Measurements from ENCODE around the gene DGKK.

DNA sequence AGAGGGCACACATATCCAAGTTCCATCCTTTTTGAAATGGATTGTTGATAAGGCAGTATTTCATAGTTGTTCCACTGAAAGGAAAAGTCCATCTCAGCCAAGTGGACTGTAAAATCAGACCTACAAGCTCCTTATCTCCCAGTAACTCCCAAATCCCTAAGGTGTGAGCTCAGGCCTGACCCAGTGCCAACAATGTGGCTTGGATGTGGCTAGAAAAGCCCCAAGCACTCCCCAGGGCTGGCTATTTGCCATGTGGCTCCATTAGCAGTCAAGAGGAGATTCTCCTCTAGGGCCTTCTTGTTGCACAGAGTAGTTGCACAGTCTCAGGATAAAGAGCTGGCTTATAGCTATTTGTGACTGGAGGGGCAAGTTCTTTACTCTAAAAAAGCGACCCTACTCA is 25.0 kb upstream of the DGKK start:
- TF ChIP-seq, protein P1, sequence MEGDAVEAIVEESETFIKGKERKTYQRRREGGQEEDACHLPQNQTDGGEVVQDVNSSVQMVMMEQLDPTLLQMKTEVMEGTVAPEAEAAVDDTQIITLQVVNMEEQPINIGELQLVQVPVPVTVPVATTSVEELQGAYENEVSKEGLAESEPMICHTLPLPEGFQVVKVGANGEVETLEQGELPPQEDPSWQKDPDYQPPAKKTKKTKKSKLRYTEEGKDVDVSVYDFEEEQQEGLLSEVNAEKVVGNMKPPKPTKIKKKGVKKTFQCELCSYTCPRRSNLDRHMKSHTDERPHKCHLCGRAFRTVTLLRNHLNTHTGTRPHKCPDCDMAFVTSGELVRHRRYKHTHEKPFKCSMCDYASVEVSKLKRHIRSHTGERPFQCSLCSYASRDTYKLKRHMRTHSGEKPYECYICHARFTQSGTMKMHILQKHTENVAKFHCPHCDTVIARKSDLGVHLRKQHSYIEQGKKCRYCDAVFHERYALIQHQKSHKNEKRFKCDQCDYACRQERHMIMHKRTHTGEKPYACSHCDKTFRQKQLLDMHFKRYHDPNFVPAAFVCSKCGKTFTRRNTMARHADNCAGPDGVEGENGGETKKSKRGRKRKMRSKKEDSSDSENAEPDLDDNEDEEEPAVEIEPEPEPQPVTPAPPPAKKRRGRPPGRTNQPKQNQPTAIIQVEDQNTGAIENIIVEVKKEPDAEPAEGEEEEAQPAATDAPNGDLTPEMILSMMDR (conservative IDR thresholded peaks at IDR 0.05) = no peak
- TF ChIP-seq ZFX (IDR thresholded peaks at IDR 0.05) = no peak
